ENCODE results near the gene LSM10.
A peak's percentile ranks its signal among the peaks of the same experiment; 100 is the strongest.

The LSM10 gene

DNA sequence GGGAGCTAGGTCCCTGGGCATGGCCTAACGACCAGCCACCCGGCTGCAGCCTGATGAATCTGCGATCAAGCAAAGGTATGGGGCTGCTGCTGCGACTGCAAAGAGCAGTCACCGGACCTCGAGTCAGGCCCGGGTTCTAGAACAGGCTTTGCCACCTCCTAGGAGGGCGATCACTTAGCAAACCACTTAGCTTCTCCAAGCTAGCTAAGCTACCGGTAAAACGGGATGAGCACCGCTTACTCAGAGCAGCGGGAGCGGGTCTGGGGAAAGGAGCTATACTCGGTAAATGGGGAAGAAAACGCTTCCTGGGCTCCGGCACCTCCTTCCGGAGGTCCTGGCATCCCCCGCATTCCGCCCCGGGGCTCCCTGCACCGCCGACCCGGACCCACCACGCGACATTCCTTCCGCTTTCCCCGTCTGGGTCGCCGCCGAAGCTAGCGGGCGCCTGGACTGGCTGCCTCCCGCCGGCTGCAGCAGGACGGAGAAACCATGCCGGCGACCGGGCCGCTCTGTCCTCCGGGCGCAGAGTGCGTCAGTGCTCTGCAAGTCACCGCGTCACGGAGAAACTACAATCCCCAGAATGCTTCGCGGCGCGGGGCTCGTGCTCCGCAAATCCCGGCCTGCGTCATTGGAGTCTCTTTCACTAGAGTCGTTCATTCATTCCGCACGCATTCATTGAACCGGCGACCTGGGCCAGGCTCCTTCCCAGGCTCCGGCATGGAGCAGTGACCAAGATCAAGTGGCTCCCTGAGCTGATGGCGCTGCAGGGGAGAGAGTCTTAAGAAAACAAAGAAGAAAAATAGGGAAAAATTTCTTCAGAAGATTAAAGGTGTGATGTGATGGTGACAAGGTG is at the start of gene LSM10:
Gene LSM10, minus strand, starts transcription at position 531 of the 853 bp plus-strand sequence. CDS start 3,779 bp downstream, outside the sequence.
- DNase-seq: peak; percentile 90 to 94

DNA sequence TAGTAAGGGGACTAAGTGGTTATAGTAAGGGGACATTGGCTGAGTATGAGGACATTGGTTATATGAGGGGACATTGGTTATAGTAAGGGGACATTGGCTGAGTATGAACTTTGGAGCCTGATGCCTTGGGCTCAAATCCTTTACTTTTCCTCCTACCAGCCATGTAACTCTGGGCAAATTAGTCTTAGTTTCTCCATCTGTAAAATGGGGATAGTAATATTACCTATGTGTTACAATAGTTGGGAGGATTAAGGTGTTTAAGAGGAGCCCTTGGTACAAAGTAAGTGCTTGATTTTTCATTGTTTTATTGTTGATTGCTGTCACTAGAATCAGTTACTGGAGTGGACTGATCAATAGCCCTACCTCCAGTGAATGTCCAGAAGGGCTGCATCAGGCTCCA is 49.7 kb upstream of the LSM10 start:
- DNase-seq: no peak

DNA sequence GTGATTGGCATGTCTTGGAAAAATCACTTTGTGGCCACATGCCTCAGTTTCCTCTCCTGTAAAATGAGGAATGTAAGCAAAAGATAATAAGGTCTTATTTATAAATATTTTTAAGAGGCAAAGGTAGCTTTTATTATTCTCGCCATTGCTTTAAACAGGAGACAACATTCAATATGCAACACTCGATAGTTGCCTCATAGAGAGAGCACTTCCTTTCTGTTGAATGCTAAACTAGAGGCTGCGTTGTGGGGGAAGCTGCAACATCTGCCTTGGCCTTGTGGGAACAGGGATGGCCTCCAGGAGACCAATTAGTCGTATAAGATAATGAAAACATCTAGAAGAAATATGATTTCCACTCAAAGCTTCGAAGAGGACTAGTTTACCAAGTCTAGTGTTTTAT is 49.0 kb upstream of the LSM10 start:
- no peak for DNase-seq

DNA sequence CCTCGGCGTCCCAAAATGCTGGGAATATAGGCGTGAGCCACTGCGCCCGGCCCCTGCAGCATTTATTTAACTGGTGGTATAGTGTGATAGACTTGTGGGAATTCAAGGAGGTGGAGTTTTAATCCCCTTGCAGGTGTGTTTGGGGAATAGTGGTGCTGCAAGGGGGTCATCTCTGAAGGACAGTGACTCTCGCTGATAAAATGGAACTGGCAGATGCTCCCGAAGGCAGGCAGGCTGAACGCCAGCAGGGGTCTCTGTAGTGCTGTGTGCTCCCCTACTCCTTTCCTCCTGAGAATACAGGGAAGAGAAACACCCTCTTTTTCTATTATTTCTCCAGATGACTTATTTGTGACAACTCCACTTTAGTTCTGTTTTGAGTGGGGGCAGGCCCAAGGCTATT is 48.6 kb upstream of the LSM10 start:
- DNase-seq: peak in 1 of 2 donors; percentile 24

DNA sequence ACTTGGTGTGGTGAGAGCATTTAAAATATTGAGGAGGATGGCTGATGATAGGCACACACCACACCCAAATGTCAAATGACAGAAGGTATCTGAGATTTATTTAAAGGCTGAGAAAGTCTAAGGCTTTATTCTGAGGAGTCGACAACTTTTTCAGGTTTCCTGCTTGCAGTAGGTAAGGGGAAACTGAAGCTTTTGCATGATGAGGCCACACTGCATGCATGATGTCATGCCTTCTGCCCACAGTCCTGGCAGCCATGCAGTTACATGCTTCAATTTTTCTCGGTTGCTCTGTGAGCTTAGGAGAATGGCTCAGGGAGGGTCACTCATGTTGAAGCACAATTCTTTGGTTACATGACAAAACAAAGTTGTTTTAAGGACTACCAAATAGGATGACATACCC is 45.6 kb upstream of the LSM10 start:
- DNase-seq: no peak

DNA sequence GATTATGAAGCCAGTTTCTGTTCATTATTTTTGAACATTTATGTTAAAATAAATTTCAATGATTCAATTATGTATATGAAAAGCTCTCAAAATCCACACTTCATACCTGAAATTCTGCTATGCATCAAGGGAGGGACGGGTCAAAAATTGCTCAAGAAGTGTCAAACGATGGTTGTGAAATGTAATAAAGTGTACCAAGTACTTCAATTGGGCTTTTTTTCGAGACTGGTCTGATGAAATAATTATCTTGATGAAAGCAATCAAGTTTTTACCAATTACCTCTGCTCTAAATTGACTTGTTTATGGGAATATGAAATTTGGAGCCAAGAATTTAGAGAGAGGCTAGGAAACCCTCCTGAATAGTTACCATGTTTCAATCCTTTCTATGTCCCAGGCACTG is 44.6 kb upstream of the LSM10 start:
- DNase-seq: no peak

DNA sequence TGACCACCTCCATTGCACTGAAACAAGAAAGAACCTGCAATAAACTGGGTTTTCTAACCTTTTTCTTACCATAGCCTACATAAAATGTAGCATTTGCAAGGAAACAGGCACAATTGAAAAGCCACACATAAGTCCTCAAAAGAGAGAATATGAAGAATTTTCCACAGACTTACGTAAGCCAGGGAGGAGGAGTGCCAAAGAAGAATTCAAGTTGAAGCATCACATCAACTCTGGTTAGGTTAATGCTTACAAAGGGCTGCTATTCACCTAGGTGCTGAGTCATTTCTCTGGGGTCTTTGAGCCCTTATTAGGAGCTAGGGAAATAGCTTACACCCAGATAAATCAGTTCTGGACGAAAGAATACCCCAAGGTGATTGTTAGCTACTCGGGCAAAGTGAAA is 42.9 kb upstream of the LSM10 start:
- DNase-seq: no peak

DNA sequence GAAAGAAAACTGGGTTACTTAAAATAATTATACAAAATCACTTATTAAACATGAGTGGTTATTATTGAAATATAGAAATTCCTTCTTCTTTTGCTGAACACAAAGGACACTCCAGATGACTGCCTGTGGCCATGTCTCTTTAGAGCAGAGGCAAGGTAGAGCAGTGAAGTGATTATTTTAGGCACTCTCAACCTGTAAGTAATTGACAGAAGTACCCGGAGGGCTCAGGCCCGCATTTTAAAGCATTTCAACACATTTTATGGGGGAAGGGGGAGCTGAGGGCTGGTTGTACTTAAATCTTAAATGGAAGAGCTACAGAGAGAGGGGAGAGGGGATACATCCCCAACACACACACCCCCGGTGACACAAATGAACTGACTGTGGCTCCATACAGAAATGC is 42.3 kb upstream of the LSM10 start:
- DNase-seq: no peak

DNA sequence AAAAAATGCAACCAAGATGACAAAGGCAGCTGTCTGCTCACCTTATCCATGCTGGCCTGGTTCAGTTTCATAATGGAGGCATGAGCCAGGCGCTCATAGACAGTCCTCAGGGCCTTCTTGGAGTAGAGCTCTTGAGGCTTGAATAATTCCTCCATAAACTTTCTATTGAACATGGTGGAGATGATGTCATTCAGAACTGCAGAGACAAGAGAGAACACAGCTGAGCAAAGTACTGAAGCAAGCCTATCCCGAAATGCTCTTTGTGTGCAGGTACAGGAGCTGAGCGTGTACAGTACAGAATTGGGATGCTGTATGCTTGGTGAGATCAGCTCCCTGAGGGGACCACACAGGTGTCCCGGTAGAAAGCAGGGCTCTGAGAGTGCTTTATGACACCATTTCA is 41.0 kb upstream of the LSM10 start:
- DNase-seq: no peak

DNA sequence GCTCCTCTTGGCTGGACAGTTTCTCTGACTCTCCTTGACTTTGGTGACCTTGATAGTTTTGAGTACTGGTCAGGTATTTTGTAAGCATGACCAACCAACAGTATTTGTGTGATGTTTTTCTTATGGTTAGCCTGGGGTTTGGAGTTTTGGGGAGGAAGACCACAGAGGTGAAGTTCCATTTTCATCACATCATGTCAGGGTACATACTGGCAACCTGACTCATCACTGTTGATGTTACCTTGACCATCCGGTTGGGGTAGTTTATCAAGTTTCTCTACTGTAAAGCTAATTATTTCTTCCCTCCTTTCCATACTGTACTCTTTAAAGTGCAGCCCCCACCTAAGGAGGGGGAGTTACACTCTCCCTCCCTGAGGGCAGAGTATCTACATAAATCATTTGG is 39.1 kb upstream of the LSM10 start:
- no peak for DNase-seq

DNA sequence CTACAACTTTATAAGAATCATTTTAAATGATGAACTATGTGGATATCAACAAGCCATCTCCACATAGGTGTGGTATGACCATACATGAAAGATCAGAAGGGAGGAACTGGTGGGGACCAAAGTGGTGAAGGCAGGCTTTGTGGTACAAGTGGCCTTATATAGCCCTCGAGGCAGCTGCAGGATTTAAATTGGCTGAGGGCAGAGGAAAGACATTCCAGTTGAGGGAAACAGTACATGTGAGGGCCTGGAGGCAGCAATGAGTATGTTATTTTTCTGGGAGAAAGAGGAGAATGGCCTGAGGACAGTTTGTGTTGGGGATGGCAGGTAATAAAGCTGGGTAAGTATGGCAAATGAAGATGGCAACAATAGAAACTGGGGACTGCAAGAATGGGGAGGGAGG is 35.4 kb upstream of the LSM10 start:
- no peak for DNase-seq

DNA sequence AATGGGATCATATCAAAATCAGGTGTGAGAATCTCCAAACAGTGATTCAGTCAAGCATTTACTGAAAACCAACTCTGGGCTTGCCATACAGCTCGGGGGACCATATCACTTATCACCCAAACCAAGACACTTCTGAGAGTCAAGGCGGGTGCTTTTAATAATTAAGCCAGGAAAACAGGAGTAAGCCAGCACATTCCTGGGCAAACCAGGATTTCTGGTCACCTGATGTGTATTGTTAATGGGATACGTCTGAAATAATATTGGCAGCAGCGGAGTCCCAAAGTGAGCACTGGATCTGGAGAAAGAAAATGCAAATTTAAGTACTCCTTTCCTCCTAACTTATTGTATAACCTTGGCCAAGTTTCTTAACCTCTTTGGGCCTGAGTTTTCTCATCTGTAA is 34.9 kb upstream of the LSM10 start:
- no peak for DNase-seq

DNA sequence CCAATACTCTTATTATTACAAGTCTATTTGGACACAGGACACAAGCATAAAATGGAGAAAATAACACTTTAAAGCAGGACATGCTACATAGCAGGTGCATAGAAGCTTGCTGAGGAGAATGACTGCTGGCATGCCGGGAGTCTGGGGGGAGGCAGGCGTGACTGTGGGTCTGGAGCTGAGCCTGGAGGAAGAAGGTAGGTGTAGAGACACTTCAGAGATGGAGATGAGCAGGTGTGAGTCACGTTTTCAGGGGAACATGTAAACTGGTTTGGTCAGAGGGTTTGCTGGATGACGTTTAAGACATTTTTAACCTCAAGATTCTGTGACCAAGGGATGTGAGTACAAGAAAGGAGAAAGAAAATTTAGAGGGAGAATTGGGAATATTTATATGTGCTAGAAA is 28.1 kb upstream of the LSM10 start:
- no peak for DNase-seq

DNA sequence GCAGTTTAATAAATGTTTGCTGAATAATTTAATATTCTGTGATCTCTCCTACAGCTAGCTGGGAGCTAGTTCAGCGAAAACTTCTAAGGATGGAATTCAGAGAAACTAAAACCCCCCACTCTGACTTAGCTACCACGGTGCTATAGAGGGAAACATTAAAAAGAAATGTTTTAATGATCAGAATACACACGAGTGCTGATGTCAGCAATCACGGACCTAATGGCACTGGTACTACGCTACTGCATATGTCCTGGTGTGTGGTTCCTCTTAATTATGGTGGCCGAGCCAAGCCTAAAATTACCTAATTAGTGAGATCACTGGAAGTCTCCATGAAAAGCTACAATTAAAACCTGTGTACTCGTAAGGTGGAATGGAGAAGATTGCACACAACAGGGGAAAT is 23.9 kb upstream of the LSM10 start:
- no peak for DNase-seq

DNA sequence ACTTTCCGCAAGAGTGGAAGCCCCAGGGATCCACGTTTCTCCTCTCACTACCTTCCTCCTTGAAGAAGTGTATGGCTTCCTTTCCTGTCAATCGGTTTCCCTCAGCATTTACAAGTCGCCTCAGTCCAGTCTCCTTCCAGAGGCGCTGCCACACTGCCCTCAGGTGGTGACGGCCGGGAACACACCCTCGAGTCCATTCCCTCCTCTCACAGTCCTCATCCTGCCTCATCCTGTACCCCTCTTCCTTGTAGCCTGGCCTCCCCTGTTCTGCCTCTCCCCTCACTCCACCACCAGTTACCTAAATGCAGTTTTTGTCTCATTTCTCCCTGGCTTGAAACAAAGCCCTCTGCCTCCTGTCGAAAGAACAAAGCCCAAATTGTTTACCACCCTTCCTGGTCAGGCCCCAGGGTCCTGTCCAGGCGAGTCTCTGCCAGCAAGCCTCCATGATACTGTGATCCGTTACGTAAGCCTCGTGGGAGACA is 23.2 kb upstream of the LSM10 start:
- DNase-seq: peak; percentile 95 to 97

DNA sequence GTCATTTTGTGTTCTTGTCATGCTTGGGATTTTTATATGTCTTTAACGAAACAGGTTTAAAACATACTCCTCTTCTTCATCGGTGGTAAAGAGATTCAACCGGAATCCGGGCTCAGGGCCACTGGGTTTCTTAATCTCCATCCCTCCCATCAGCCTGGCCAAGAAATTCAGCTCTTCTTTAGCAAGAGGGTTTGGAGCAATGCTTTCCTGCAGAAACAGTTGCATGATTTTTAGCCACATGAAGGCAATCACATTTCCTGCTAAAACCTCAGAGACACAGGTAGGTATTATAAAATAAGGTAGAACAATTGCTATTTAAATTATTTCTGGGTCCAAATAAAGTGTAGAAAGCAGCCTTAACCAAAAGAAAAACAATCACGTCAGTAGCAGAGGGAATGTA is 22.7 kb upstream of the LSM10 start:
- DNase-seq: no peak

DNA sequence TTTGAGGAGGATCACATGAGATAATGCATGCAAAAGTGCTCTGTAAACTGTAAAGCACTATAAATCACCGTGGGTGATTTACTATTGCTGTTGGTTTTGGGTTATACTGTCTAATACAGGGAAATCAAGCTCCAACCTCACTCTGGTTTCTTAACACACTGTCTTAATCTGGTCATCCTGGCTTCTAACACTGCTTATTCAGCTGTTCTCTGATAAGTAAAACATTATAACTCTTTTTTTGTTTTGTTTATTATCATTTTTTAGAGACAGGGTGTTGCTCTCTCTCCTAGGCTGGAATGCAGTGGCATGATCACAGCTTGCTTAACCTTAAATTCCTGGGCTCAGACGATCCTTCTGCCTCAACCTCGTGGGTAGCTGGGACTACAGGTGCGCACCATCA is 21.9 kb upstream of the LSM10 start:
- DNase-seq: no peak

DNA sequence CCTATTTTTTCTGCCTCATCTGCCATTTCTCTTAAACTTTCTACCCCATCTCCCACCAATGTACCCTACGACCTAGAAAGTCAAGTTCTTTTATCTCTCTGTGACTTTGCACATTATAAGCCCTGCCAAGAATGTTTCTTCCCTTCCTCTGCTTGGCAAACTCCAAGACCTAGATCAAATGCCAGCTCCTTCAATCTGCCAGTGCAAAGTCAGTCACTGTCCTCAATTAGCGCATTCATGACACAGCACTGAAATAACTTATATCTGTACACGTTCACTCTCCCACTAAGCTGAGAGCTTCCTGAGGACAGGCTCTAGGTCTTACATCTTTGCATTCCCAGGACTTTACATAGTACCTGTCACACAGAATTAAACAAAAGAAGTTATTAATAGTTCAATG is 21.4 kb upstream of the LSM10 start:
- DNase-seq: no peak

DNA sequence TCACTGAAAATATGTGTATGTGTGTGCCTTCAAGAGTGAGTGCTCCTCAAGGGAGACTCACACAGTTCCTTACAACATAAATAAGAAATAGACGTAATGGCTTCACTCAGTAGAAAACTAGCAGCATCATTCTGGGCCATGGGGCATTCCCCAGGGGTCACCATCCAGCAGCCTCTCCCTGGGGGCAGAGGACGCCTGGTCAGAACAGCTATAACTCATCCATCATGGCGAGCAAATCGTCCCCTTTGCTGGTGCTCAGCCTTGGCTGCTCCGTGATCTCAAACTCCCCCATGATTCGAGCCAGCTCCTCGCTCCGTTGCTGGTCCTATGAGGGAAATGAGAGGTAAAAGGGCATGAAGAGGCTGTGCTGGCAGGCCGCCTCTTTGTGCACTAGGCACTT is 20.2 kb upstream of the LSM10 start:
- no peak for DNase-seq

DNA sequence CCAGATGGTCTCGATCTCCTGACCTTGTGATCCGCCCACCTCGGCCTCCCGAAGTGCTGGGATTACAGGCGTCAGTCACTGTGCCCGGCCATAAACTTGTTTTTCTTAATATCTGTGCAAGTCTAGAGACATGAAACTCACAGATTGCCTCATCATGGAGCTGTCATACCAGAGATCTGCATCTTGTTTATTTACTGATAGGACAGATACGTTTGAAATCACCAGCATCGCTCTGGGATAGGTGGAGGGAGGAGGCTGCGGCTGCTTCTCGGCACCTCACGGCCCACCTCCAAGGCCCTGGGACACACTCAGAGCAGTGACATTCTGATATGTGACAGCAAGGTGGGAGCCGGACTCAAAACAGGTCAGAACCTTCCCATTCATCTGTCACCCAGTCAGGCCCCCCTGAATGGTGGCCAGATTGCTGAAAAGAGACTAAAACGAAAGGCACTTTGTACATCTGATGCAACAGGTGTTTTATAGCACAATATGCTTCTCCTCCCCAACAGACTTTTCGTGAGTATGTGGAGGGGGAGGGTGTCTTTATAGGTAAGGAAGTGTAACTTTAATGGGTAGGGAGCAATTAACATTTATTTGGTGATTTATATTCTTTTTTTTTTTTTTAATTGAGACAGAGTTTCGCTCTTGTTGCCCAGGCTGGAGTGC is 18.1 kb upstream of the LSM10 start:
- no peak for DNase-seq

DNA sequence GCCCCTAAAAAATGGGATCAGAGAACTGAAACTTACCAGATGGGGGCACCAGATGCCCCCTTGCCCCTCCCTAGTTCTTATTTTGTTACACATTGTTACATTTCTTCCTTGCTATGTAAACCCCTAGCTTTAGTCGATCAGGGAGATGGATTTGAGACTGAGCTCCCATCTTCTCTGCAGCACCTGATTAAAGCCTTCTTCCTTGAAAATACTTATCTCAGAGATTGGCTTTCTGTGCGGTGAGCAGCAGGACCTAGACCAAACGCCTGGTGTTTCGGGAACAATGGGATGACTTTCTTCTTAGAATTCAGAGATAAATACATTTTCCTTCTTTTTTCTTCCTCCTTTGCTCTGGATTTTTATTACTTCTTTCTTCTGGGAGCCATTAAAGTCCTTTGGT is 16.7 kb upstream of the LSM10 start:
- no peak for DNase-seq

DNA sequence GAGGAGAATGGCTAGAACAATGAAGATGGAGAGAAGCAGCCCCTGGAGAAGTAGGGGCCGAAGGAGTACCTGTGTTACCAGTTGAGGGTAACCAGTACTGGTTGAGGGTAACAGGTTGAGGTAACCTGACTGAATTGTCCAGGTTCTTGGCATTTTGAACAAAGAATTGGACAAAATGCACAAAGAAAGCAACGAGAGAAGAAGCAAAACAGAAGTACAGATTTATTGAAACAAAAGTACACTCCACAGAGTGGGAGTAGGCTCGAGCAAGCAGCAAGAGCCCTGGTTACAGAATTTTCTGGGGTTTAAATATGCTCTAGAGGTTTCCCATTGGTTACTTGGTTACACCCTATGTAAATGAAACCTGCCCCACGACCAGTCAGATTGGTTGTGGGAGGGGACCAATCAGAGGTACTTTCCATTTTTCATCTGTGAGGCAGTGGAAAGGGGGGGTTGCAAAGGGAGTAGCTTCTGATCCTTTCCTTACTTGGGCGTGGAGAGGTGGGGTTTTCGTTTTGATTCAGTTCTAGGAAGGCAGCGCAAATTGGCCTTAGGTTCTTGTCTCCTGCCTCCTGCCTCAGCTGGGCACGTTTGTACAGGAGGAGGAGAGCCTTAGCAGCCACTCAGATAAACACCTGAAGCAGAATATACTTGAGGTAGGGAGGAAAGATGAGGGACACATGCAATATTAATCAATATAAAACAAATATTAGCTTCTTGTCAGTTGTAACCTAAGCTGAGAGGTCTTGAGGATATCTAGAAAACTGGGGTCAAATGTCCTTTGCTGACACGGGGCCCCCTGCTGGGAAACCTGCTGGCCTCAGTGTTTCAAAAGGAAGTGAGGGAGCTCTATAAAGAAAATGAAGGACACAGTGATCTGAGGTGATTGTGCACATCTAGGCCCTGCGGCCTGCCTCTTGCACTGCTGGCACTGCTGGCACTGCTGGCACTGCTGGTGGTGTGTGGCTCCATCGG is 14.3 kb upstream of the LSM10 start:
- DNase-seq: peak; percentile 32 to 49

DNA sequence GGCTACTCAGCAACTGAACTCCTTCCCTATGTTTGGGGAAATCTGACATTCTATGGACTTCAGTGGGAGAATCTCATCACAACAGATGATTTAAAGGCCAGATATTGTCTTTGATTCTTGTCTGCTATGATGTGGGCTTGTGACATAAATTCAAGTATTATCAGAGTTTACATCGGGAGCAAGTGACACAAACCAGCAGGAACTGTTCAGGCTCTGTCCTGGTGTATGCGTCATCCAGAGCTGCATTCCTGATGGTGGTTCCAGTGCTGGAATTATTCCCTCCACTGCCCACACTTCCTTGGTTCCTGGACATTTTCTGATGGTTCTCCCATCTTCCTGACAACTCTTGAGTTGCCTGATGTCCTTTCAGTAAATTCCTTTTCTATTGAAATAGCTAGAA is 10.8 kb upstream of the LSM10 start:
- no peak for DNase-seq

All from stimulated activated CD4-positive, alpha-beta T cell treated with anti-CD3 and anti-CD28 coated beads, Interleukin-2, amount 100 ng/mL, for 24 hours (primary cell).